ENCODE results near the gene ADAMTSL1. TPM values are rescaled to one million over a fixed set of nuclear protein-coding genes. Genes with fewer than 3 reads are reported as not detected.

Gene ADAMTSL1
- total RNA-seq, 4 donors from 2014 or later: 0.32 to 2.3 (median 1.3) TPM

DNA sequence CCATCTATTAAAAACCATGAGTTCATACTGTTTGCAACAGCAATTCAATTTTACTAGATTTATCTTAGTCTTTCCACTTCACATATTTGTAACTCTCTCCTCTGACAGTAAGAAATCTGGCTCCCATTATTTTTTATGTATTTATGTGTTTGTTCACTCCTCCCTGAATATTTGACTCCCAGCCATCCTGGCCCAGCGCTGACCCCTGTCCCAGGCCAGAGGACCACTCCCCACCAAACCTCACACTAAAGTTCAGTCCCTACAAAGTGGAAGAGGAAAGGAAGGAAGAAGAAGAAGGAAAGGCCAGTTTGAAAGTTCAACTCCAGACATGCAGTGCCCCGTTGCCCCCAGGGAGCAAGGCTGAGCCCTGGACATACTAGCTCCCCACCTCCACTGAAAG, 271.8 kb downstream of the ADAMTSL1 start:
- Histone ChIP-seq H3K9me3 (no peaks in the 10 kb centered on the region), H3K27ac (no peak overlapping the region), H3K4me3 (no peak overlapping the region), H3K4me1 (peaks cover 11% of the 10 kb centered on the region), H3K36me3 (no peaks in the 10 kb centered on the region), H3K27me3 (no peaks in the 10 kb centered on the region)
- no peak for DNase-seq (ENCODE audit: low spot score in 2 of 2)
- WGBS: 65% methylated on average over 2 of the region's 2 CpGs
- no peak for TF ChIP-seq POLR2A (IDR thresholded peaks at IDR 0.05)
- no peak for TF ChIP-seq POLR2AphosphoS5 (IDR thresholded peaks at IDR 0.05)
- no peak for TF ChIP-seq CTCF (IDR thresholded peaks at IDR 0.05)
- no peak for TF ChIP-seq EP300 (IDR thresholded peaks at IDR 0.05)

DNA sequence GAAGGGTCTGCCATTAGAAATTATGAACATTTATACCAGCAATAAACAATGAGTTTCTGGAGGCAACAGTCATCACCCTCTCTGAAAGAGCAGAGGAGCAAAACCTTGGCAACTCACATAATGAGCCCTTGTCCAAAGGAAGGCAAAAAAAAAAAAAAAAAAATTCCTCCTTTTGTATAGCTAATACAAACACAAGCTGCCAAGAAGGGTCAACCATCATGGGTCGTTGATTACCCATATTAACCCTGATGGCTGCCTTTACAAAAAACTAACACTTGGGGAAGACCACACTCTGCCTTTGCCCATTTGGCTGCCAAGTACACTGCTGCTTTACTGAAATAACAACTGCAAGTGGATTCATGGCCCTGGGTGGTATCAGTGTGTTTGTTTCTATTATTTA, 272.7 kb downstream of the ADAMTSL1 start:
- no peaks in the 10 kb centered on the region for H3K36me3 ChIP-seq
- H3K9me3 ChIP-seq: no peaks in the 10 kb centered on the region
- H3K27ac ChIP-seq: no peak overlapping the region
- H3K4me3 ChIP-seq: no peak overlapping the region
- 48% methylated on average over 1 of the region's 1 CpG for WGBS
- H3K27me3 ChIP-seq: no peaks in the 10 kb centered on the region
- peaks cover 11% of the 10 kb centered on the region for H3K4me1 ChIP-seq
- DNase-seq (ENCODE audit: low spot score in 2 of 2): no peak
- TF ChIP-seq CTCF (IDR thresholded peaks at IDR 0.05) (no peak), POLR2A (IDR thresholded peaks at IDR 0.05) (no peak), EP300 (IDR thresholded peaks at IDR 0.05) (no peak), POLR2AphosphoS5 (IDR thresholded peaks at IDR 0.05) (no peak)

- DNase-seq (ENCODE audit: low spot score in 2 of 2): no peak
- no peak for TF ChIP-seq EP300 (IDR thresholded peaks at IDR 0.05)
- TF ChIP-seq CTCF (IDR thresholded peaks at IDR 0.05): no peak
- no peak for TF ChIP-seq POLR2A (IDR thresholded peaks at IDR 0.05)
- no peak for TF ChIP-seq POLR2AphosphoS5 (IDR thresholded peaks at IDR 0.05)
Measured at GRCh38 chr9:18747595-18747994, 273.6 kb downstream of the ADAMTSL1 start.

GRCh38 chr9:18748251-18748701, 274.3 kb downstream of the ADAMTSL1 start:
- Histone ChIP-seq H3K4me1 (peaks cover 11% of the 10 kb centered on the region), H3K27ac (no peak overlapping the region), H3K9me3 (no peaks in the 10 kb centered on the region), H3K36me3 (no peaks in the 10 kb centered on the region), H3K27me3 (no peaks in the 10 kb centered on the region), H3K4me3 (no peak overlapping the region)
- whole genome bisulfite sequencing: 100% methylated on average over 1 of the region's 1 CpG
- DNase-seq (ENCODE audit: low spot score in 2 of 2): no peak
- TF ChIP-seq POLR2A (IDR thresholded peaks at IDR 0.05) (no peak), EP300 (IDR thresholded peaks at IDR 0.05) (no peak), POLR2AphosphoS5 (IDR thresholded peaks at IDR 0.05) (no peak), CTCF (IDR thresholded peaks at IDR 0.05) (no peak)

More at GRCh38 chr9:18747595-18747994, 273.6 kb downstream of the ADAMTSL1 start:
- Histone ChIP-seq H3K36me3 (no peaks in the 10 kb centered on the region), H3K4me3 (no peak overlapping the region), H3K4me1 (peaks cover 11% of the 10 kb centered on the region), H3K27ac (no peak overlapping the region), H3K27me3 (no peaks in the 10 kb centered on the region), H3K9me3 (no peaks in the 10 kb centered on the region)
- 53% methylated on average over 3 of the region's 3 CpGs for WGBS

- Histone ChIP-seq H3K9me3 (no peaks in the 10 kb centered on the region), H3K36me3 (no peaks in the 10 kb centered on the region), H3K27ac (no peak overlapping the region), H3K4me1 (peaks cover 9% of the 10 kb centered on the region), H3K4me3 (no peak overlapping the region), H3K27me3 (no peaks in the 10 kb centered on the region)
- TF ChIP-seq POLR2A (IDR thresholded peaks at IDR 0.05) (no peak), EP300 (IDR thresholded peaks at IDR 0.05) (no peak), POLR2AphosphoS5 (IDR thresholded peaks at IDR 0.05) (no peak), CTCF (IDR thresholded peaks at IDR 0.05) (no peak)
- WGBS: 91% methylated on average over 1 of the region's 1 CpG
- no peak for DNase-seq (ENCODE audit: low spot score in 2 of 2)
Measured at GRCh38 chr9:18749711-18750110, 275.8 kb downstream of the ADAMTSL1 start.

All from suprapubic skin (tissue), 4 donors.